HEK293 (cell line): ENCODE data around the gene CHCHD5.

ENCODE experiments used
- BCL11B ChIP-seq: fragments of 450-650 bp; formaldehyde crosslinking; IDR thresholded peaks from 2 replicates; pipeline ENCODE4 v1.5.1; 2016; ENCODE audit warnings: low read depth, missing biosample characterization, missing genetic modification characterization
- FEZF1 ChIP-seq: fragments of 450-650 bp; formaldehyde crosslinking; IDR thresholded peaks from 2 replicates; pipeline ENCODE4 v1.5.1; 2016; ENCODE audit warnings: missing biosample characterization, missing genetic modification characterization
- KLF7 ChIP-seq: fragments of 450-650 bp; formaldehyde crosslinking; IDR thresholded peaks from 2 replicates; pipeline ENCODE4 v1.5.1; 2016; ENCODE audit warnings: missing biosample characterization, missing genetic modification characterization, borderline replicate concordance
- MEIS1 ChIP-seq: sonication (generic); formaldehyde crosslinking; IDR thresholded peaks from 2 replicates; pipeline ENCODE4 v1.8.1; 2022; ENCODE audit warnings: missing genetic modification reagents, mild to moderate bottlenecking, borderline replicate concordance
- OSR2 ChIP-seq: fragments of 450-650 bp; formaldehyde crosslinking; IDR thresholded peaks from 2 replicates; pipeline ENCODE4 v1.5.1; 2016; ENCODE audit warnings: missing biosample characterization, missing genetic modification characterization
- PRDM10 ChIP-seq: fragments of 450-650 bp; formaldehyde crosslinking; IDR thresholded peaks from 2 replicates; pipeline ENCODE4 v1.5.1; 2016; ENCODE audit warnings: missing biosample characterization, missing genetic modification characterization
- SCRT1 ChIP-seq: fragments of 450-650 bp; formaldehyde crosslinking; IDR thresholded peaks from 2 replicates; pipeline ENCODE4 v1.5.1; 2016; ENCODE audit warnings: missing biosample characterization, missing genetic modification characterization, borderline replicate concordance
- SP3 ChIP-seq: fragments of 450-650 bp; formaldehyde crosslinking; IDR thresholded peaks from 2 replicates; pipeline ENCODE4 v1.5.1; 2016; ENCODE audit warnings: missing biosample characterization, missing genetic modification characterization
- TRIM28 ChIP-seq: IDR thresholded peaks from 2 replicates; pipeline ENCODE4 v1.6.1; 2011; ENCODE audit warnings: low read length, control low read depth, borderline replicate concordance
- YY1 ChIP-seq: fragments of 450-650 bp; formaldehyde crosslinking; IDR thresholded peaks from 2 replicates; pipeline ENCODE4 v1.5.1; 2018; ENCODE audit warnings: missing biosample characterization, missing genetic modification characterization
- ZBTB21 ChIP-seq: fragments of 450-650 bp; formaldehyde crosslinking; IDR thresholded peaks from 2 replicates; pipeline ENCODE4 v1.5.1; 2017; ENCODE audit warnings: missing biosample characterization, missing genetic modification characterization
- ZBTB26 ChIP-seq: fragments of 450-650 bp; formaldehyde crosslinking; optimal IDR thresholded peaks from 2 replicates; pipeline ENCODE3; 2016; ENCODE audit warnings: missing biosample characterization, mild to moderate bottlenecking, missing genetic modification characterization
- ZBTB7A ChIP-seq: fragments of 450-650 bp; formaldehyde crosslinking; IDR thresholded peaks from 2 replicates; pipeline ENCODE4 v1.5.1; 2016; ENCODE audit warnings: low read depth, missing biosample characterization, missing genetic modification characterization
- ZFHX2 ChIP-seq: fragments of 450-650 bp; formaldehyde crosslinking; conservative IDR thresholded peaks from 2 replicates; pipeline ENCODE4 v1.5.1; 2016; ENCODE audit warnings: missing biosample characterization, missing genetic modification characterization
- ZIC2 ChIP-seq: fragments of 450-650 bp; formaldehyde crosslinking; IDR thresholded peaks from 2 replicates; pipeline ENCODE4 v1.5.1; 2016; ENCODE audit warnings: missing biosample characterization, missing genetic modification characterization
- ZNF112 ChIP-seq: fragments of 450-650 bp; formaldehyde crosslinking; IDR thresholded peaks from 2 replicates; pipeline ENCODE4 v1.5.0; 2017; ENCODE audit warnings: missing biosample characterization, missing genetic modification characterization
- ZNF138 ChIP-seq: fragments of 450-650 bp; formaldehyde crosslinking; IDR thresholded peaks from 2 replicates; pipeline ENCODE4 v1.5.1; 2016; ENCODE audit warnings: missing biosample characterization, missing genetic modification characterization, borderline replicate concordance
- ZNF140 ChIP-seq: fragments of 450-650 bp; formaldehyde crosslinking; IDR thresholded peaks from 2 replicates; pipeline ENCODE4 v1.5.1; 2016; ENCODE audit warnings: missing biosample characterization, missing genetic modification characterization
- ZNF2 ChIP-seq: fragments of 450-650 bp; formaldehyde crosslinking; IDR thresholded peaks from 2 replicates; pipeline ENCODE4 v1.5.1; 2016; ENCODE audit warnings: missing biosample characterization, missing genetic modification characterization
- ZNF221 ChIP-seq: fragments of 450-650 bp; formaldehyde crosslinking; IDR thresholded peaks from 2 replicates; pipeline ENCODE4 v1.5.1; 2017; ENCODE audit warnings: missing biosample characterization, missing genetic modification characterization, borderline replicate concordance
- ZNF239 ChIP-seq: fragments of 450-650 bp; formaldehyde crosslinking; IDR thresholded peaks from 2 replicates; pipeline ENCODE4 v1.5.1; 2016; ENCODE audit warnings: missing biosample characterization, missing genetic modification characterization
- ZNF26 ChIP-seq: fragments of 450-650 bp; formaldehyde crosslinking; IDR thresholded peaks from 2 replicates; pipeline ENCODE4 v1.5.1; 2016; ENCODE audit warnings: missing biosample characterization, missing genetic modification characterization
- ZNF266 ChIP-seq: fragments of 450-650 bp; formaldehyde crosslinking; IDR thresholded peaks from 2 replicates; pipeline ENCODE4 v1.5.1; 2016; ENCODE audit warnings: missing biosample characterization, missing genetic modification characterization, low read depth
- ZNF416 ChIP-seq: fragments of 450-650 bp; formaldehyde crosslinking; IDR thresholded peaks from 2 replicates; pipeline ENCODE4 v1.5.1; 2016; ENCODE audit warnings: missing biosample characterization, missing genetic modification characterization
- ZNF596 ChIP-seq: fragments of 450-650 bp; IDR thresholded peaks from 2 replicates; pipeline ENCODE4 v1.5.0; 2018; ENCODE audit warnings: missing biosample characterization, mild to moderate bottlenecking, missing genetic modification characterization, moderate library complexity
- ZNF600 ChIP-seq: fragments of 450-650 bp; formaldehyde crosslinking; IDR thresholded peaks from 2 replicates; pipeline ENCODE4 v1.5.1; 2016; ENCODE audit warnings: missing biosample characterization, missing genetic modification characterization
- ZNF621 ChIP-seq: fragments of 450-650 bp; formaldehyde crosslinking; IDR thresholded peaks from 2 replicates; pipeline ENCODE4 v1.5.1; 2017; ENCODE audit warnings: missing biosample characterization, missing genetic modification characterization
- ZNF692 ChIP-seq: fragments of 450-650 bp; formaldehyde crosslinking; IDR thresholded peaks from 2 replicates; pipeline ENCODE4 v1.5.1; 2016; ENCODE audit warnings: missing biosample characterization, missing genetic modification characterization
- ZNF707 ChIP-seq: fragments of 450-650 bp; formaldehyde crosslinking; IDR thresholded peaks from 2 replicates; pipeline ENCODE4 v1.5.1; 2016; ENCODE audit warnings: missing biosample characterization, missing genetic modification characterization
- ZNF791 ChIP-seq: fragments of 450-650 bp; formaldehyde crosslinking; IDR thresholded peaks from 2 replicates; pipeline ENCODE4 v1.5.1; 2016; ENCODE audit warnings: missing biosample characterization, missing genetic modification characterization
- ZSCAN16 ChIP-seq: fragments of 450-650 bp; formaldehyde crosslinking; IDR thresholded peaks from 2 replicates; pipeline ENCODE4 v1.5.1; 2016; ENCODE audit warnings: missing biosample characterization, missing genetic modification characterization
- ZXDB ChIP-seq: fragments of 450-650 bp; formaldehyde crosslinking; IDR thresholded peaks from 2 replicates; pipeline ENCODE4 v1.5.1; 2016; ENCODE audit warnings: missing biosample characterization, missing genetic modification characterization

CHCHD5 gene

GRCh38 chr2:112542123-112542983 lies 42.1 kb upstream of the CHCHD5 start, which contains the start of gene POLR1B (continued):
- no peak for TF ChIP-seq ZNF140 (tag by site-specific recombination)
- TF ChIP-seq SCRT1: peak; percentile 97
- TF ChIP-seq ZSCAN16 (tag by site-specific recombination): no peak; the same call in 1 of the 2 replicates
- TF ChIP-seq ZNF692 (tag by site-specific recombination): 0 out of 2 replicates have a peak, but pooled peaks have one; percentile 39
- TF ChIP-seq ZNF239 (tag by site-specific recombination): no peak
- TF ChIP-seq ZIC2: no peak
- TF ChIP-seq ZNF416 (tag by site-specific recombination): no peak
- TF ChIP-seq OSR2: no peak
- TF ChIP-seq FEZF1 (tag by site-specific recombination): no peak
- TF ChIP-seq ZNF266: no peak
- 0 out of 2 replicates have a peak, but pooled peaks have one; percentile 5 for TF ChIP-seq TRIM28
- no peak for TF ChIP-seq ZNF707 (tag by site-specific recombination)
- no peak for TF ChIP-seq ZNF112
- TF ChIP-seq SP3 (tag by site-specific recombination): peak; percentile 76
- no peak for TF ChIP-seq ZNF221
- TF ChIP-seq ZNF621 (tag by site-specific recombination): no peak
- TF ChIP-seq ZNF138 (tag by site-specific recombination): no peak
- peak; percentile 87 for TF ChIP-seq ZBTB26
- no peak for TF ChIP-seq ZNF596
- no peak for TF ChIP-seq BCL11B (tag by site-specific recombination)
- TF ChIP-seq KLF7 (tag by site-specific recombination): peak; percentile 54; the same call in 1 of the 2 replicates
- no peak for TF ChIP-seq ZNF791
- no peak for TF ChIP-seq MEIS1 (CRISPR knock-in tag)
- peak; percentile 56; the same call in 1 of the 2 replicates for TF ChIP-seq YY1 (tag by site-specific recombination)
- no peak for TF ChIP-seq ZNF26 (tag by site-specific recombination)
- TF ChIP-seq ZNF600: peak; percentile 11; the same call in 1 of the 2 replicates
- no peak for TF ChIP-seq ZFHX2 (tag by site-specific recombination)
- TF ChIP-seq ZXDB (tag by site-specific recombination): peak; percentile 77
- no peak for TF ChIP-seq ZBTB7A (tag by site-specific recombination)
- no peak for TF ChIP-seq PRDM10 (tag by site-specific recombination)
- no peak for TF ChIP-seq ZNF2 (tag by site-specific recombination)
- no peak for TF ChIP-seq ZBTB21 (tag by site-specific recombination)
